DND-41 (cell line): Measurements from ENCODE around the gene GALNTL6.

Experiments
- EZH2 ChIP-seq: IDR thresholded peaks from 3 replicates; pipeline ENCODE4 v1.6.1; 2012; ENCODE audit warnings: borderline replicate concordance, low read depth, mild to moderate bottlenecking, moderate library complexity, low read length, inconsistent platforms; ENCODE audit not compliant: severe bottlenecking
- TF ChIP-seq, protein P1 (sequence below): IDR thresholded peaks from 2 replicates; pipeline ENCODE4 v1.5.1; 2012; ENCODE audit warnings: borderline replicate concordance, low read length, moderate library complexity, mild to moderate bottlenecking; ENCODE audit not compliant: poor library complexity, severe bottlenecking; ENCODE audit errors: extremely low read depth

DNA sequence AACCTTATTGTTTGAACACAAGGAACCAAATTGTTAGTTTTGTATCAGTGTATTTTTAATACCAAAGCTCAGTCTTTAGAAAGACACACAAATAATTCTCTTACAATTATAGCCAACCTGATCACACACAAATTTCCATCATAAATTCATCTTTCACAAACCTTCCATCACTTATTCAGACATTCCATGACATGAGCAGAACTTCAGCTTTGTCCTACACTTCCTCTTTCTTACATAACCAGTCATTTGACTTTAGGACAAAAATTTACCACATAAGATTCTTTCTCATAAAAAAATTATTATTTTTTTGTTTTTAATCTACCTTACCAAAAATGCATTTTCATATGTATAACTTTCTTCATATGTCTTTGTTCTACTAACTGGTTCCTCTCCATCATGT is 312.2 kb downstream of the GALNTL6 start:
- TF ChIP-seq, protein P1, sequence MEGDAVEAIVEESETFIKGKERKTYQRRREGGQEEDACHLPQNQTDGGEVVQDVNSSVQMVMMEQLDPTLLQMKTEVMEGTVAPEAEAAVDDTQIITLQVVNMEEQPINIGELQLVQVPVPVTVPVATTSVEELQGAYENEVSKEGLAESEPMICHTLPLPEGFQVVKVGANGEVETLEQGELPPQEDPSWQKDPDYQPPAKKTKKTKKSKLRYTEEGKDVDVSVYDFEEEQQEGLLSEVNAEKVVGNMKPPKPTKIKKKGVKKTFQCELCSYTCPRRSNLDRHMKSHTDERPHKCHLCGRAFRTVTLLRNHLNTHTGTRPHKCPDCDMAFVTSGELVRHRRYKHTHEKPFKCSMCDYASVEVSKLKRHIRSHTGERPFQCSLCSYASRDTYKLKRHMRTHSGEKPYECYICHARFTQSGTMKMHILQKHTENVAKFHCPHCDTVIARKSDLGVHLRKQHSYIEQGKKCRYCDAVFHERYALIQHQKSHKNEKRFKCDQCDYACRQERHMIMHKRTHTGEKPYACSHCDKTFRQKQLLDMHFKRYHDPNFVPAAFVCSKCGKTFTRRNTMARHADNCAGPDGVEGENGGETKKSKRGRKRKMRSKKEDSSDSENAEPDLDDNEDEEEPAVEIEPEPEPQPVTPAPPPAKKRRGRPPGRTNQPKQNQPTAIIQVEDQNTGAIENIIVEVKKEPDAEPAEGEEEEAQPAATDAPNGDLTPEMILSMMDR = no peak
- no peak for TF ChIP-seq EZH2
